GM21825 (cell line): ENCODE measurements around the gene CD7.

Experiments
- ATAC-seq: cut with Tn5 transposase; IDR thresholded peaks from one replicate; pipeline ENCODE4 v1.9.1; 2021; ENCODE audit warnings: mild to moderate bottlenecking, moderate library complexity; ENCODE audit not compliant: unreplicated experiment

Gene CD7

DNA sequence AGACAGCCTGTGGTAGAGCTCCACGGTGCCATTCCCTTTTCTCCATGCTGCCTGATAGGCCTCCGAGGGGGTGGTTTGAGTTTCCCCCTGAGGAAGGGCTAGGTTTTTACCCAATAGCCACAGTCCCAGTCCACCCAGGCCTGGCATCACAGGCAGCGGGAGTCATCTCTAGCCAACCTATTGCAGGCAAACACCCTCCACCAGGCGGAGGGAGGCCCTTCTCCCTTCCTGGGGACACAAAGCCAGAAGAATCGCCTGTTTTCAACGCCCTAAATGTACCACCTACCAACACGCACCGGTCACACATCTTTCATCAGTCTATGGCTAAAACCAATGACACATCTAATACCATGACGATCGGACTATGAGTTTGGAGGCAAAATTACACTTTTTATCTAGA lies 51.3 kb downstream of the CD7 start:
- ATAC-seq = no peak
